GM12878 (cell line): ENCODE results near the gene TMEM151A. TPM values are rescaled to one million over a fixed set of nuclear protein-coding genes. Genes with fewer than 3 reads are reported as not detected.

Experiments used
- ATAC-seq: fragments of 200-7000 bp; cut with Tn5 transposase; 3 replicates; pipeline ENCODE4 v1.9.1; 2020; ENCODE audit warnings: mild to moderate bottlenecking, moderate library complexity
- BruUV-seq: library from RNA; stranded (reverse); fragments of 400-500 nt; replicated peaks from 2 replicates; lab custom pipeline; 2021; lab: Mats Ljungman, UMichigan
- CTCF ChIA-PET: fragments of 300-600 bp; sonication (Branson Sonifier 250); formaldehyde crosslinking; extraction: SDS; loops from one replicate; lab custom pipeline; 2021; ENCODE audit warnings: inconsistent platforms; lab: Yijun Ruan, JAX
- POLR2A ChIA-PET: fragments of 350-600 bp; formaldehyde crosslinking; extraction: SDS; loops from one replicate; lab custom pipeline; 2021; ENCODE audit warnings: inconsistent platforms; lab: Charles Lee
- RAD21 ChIA-PET: fragments of 300-600 bp; sonication (Branson Sonifier 250); formaldehyde crosslinking; loops from one replicate; lab custom pipeline; 2023; ENCODE audit warnings: antibody characterized with exemption; ENCODE audit not compliant: unreplicated experiment; lab: Charles Lee
- SMC1A ChIA-PET: fragments of 300-600 bp; sonication (Branson Sonifier 250); formaldehyde crosslinking; loops from one replicate; lab custom pipeline; 2023; ENCODE audit not compliant: unreplicated experiment, uncharacterized antibody; lab: Charles Lee
- DNase-seq: peaks from one replicate; pipeline ENCODE4 v3.0.0-alpha.2; 2011; ENCODE audit warnings: low read depth, low spot score
- FAIRE-seq: peaks from 3 replicates; lab custom pipeline; 2011; peaks lifted over from hg19 to GRCh38; lab: Jason Lieb, UNC
- H2AFZ ChIP-seq: 2 replicates; pipeline ENCODE4 v1.6.0; 2011; ENCODE audit warnings: low read depth, low read length, control low read depth; ENCODE audit not compliant: control insufficient read depth
- H3K27ac ChIP-seq: 2 replicates; pipeline ENCODE4 v1.5.1; 2011; ENCODE audit warnings: control low read depth; ENCODE audit not compliant: control insufficient read depth, insufficient read depth
- H3K27me3 ChIP-seq, 2 experiments: replicated peaks in 1 of 2; 2 replicates each; pipeline versions ENCODE4 v1.6.0 to v1.6.1; 2011; ENCODE audit warnings: low read length in 1 of 2; ENCODE audit not compliant: control insufficient read depth in 2 of 2, insufficient read depth in 2 of 2
- H3K36me3 ChIP-seq, 2 experiments: 2 replicates each; pipeline ENCODE4 v1.5.1; 2011; ENCODE audit warnings: low read length in 1 of 2; ENCODE audit not compliant: control insufficient read depth in 2 of 2, insufficient read depth in 2 of 2
- H3K4me1 ChIP-seq: 2 replicates; pipeline ENCODE4 v1.6.1; 2011; ENCODE audit warnings: mild to moderate bottlenecking, low read length, moderate library complexity, mixed read lengths; ENCODE audit not compliant: control insufficient read depth, insufficient read depth
- H3K4me2 ChIP-seq: 2 replicates; pipeline ENCODE4 v1.6.0; 2011; ENCODE audit warnings: control low read depth; ENCODE audit not compliant: control insufficient read depth, insufficient read depth
- H3K4me3 ChIP-seq: fragments of 200-600 bp; sonication (generic); 2 replicates; pipeline ENCODE4 v1.5.1; 2016
- H3K79me2 ChIP-seq: 2 replicates; pipeline ENCODE4 v1.6.0; 2011; ENCODE audit warnings: low read length; ENCODE audit not compliant: control insufficient read depth, insufficient read depth
- H3K9ac ChIP-seq: 2 replicates; pipeline ENCODE4 v1.8.0; 2011; ENCODE audit warnings: low read length, control low read depth, mixed read lengths; ENCODE audit not compliant: control insufficient read depth, insufficient read depth
- H3K9me3 ChIP-seq: replicated peaks from 3 replicates; pipeline ENCODE4 v1.5.1; 2011; ENCODE audit warnings: mild to moderate bottlenecking, low read length; ENCODE audit not compliant: control insufficient read depth, insufficient read depth
- H4K20me1 ChIP-seq: 2 replicates; pipeline ENCODE4 v1.6.0; 2011; ENCODE audit not compliant: control insufficient read depth, insufficient read depth
- CBX3 ChIP-seq: fragments of 200-600 bp; sonication (generic); IDR thresholded peaks from 2 replicates; pipeline ENCODE4 v1.6.1; 2016; ENCODE audit warnings: low read depth, borderline replicate concordance
- CREB1 ChIP-seq: IDR thresholded peaks from 2 replicates; pipeline ENCODE4 v1.6.1; 2012; ENCODE audit warnings: low read depth, mild to moderate bottlenecking, inconsistent platforms
- NR2C1 ChIP-seq: fragments of 450-650 bp; IDR thresholded peaks from 2 replicates; pipeline ENCODE4 v1.6.1; 2017; ENCODE audit warnings: antibody characterized with exemption, mild to moderate bottlenecking, moderate library complexity
- REST ChIP-seq: IDR thresholded peaks from 2 replicates; pipeline ENCODE4 v1.6.1; 2012; ENCODE audit warnings: mild to moderate bottlenecking, low read depth, low read length
- SIN3A ChIP-seq: IDR thresholded peaks from 2 replicates; pipeline ENCODE4 v1.6.1; 2012; ENCODE audit warnings: low read depth, low read length, improper control_type of control experiment
- ZZZ3 ChIP-seq: IDR thresholded peaks from 2 replicates; pipeline ENCODE4 v1.6.1; 2011; ENCODE audit warnings: low read depth; ENCODE audit not compliant: control insufficient read depth, insufficient read length
- WGBS: methylation state at CpG from one replicate; pipeline ENCODE4 v1.1.6; 2016; ENCODE audit warnings: low lambda C conversion rate; ENCODE audit not compliant: insufficient replicate concordance, insufficient coverage; ENCODE audit errors: missing lambda C conversion rate; 5-methylcytosine and 5-hydroxymethylcytosine counted together
- in situ Hi-C: fragments of 300-500 bp; cut with MboI; formaldehyde crosslinking; loops from 9 replicates; pipeline ENCODE4 v1.14.3; 2018; ENCODE audit warnings: mixed read lengths
- intact Hi-C: fragments of 100-400 bp; cut with micrococcal nuclease; formaldehyde crosslinking; loops from one replicate; pipeline ENCODE4 v1.14.2; 2022; ENCODE audit not compliant: unreplicated experiment
- polyA plus RNA-seq, 11 experiments: library from polyadenylated mRNA; depleted of rRNA in 4 of 11; unstranded in 6 of 11; stranded (reverse) in 5 of 11; fragments of >200 nt; fragmentation: Nextera tagmentation in 4 of 11; fragmentation: Illumina TruSeq in 1 of 11; extraction: Ambion mirVana in 4 of 11; extraction: Trizol in 1 of 11; gene quantifications; 1 replicate in 1 of 11; 2 replicates in 10 of 11; pipeline versions ENCODE4 v1.2.1 to v1.2.3, GENCODE V29; 2011 to 2016; ENCODE audit warnings: inconsistent platforms in 2 of 11, missing spikeins in 2 of 11, low read depth in 1 of 11
- total RNA-seq, 4 experiments: library from RNA; depleted of rRNA in 3 of 4; stranded (reverse); fragments of >200 nt in 3 of 4; fragmentation: Illumina TruSeq in 1 of 4; extraction: Trizol in 1 of 4; gene quantifications; 2 replicates each; pipeline versions ENCODE4 v1.2.1 to v1.2.3, GENCODE V29; 2013 to 2021
- TF ChIP-seq, protein P1 (sequence below): fragments of 450-650 bp; IDR thresholded peaks from 2 replicates; pipeline ENCODE4 v1.6.1; 2018; ENCODE audit warnings: borderline replicate concordance, mild to moderate bottlenecking; ENCODE audit not compliant: partially characterized antibody

The TMEM151A gene
- total and polyA plus RNA-seq, 10 of the 15 experiments (the other 5 are each of a cell fraction or from before 2014, with no cell fraction given) = not detected

DNA sequence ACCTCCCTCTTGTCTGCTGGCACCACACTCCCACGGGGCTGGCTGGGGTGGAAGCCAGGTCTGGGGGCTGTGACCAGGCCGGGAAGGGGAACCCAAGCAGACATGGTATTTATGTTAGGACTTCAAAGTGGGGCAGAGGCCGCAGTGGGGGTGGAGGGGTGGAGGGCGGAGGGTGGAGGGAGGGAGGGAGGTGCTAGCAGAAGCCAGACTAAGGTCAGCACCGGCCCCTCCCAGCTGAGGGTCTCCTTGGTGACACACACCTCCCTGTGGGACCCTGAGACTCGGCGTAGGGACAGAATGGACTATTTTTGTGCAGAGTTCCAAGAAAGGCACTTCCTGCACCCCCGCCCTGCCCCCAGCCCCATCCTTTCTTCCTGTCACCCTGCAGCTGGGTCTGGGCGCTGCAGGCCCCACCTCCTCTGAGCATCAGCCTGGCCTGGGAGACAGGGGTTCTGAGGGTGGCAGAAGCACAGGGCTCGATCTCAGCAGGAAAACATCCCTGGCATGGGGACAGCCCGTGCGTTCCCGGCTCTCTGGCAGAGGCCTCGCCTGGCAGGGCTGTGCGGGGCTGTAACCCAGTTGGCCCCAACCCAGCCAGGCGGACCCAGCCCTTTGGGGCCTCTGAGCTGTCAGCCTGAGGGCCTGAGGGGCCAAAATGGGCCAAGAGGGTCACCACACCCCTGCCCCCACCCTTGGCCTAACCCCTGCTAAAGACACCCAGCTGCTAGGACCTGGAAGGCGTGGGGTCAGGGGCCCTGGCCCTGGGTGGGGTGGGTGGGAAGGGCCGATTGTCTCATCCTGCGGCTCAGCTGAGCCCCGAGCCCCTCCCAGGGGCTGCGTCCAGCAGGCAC, 34.8 kb downstream of the TMEM151A start:
- SMC1A ChIA-PET = interaction anchor here (3.4 kb wide), 1 partner anchor 14 kb away, joined by 12 read pairs; no protein-coding TSS in a partner anchor

More for the DNA sequence above, 34.8 kb downstream of the TMEM151A start:
- CTCF ChIA-PET = interaction anchor here (1.5 to 3.8 kb wide), 2 partner anchors 9 to 14 kb away, joined by 6 to 34 read pairs; partner anchors contain the start of gene CD248
- no peaks in the 10 kb centered on the region for H4K20me1 ChIP-seq
- no peaks in the 10 kb centered on the region for H3K79me2 ChIP-seq
- POLR2A ChIA-PET = interaction anchor here (0.7 kb wide), 1 partner anchor 15 kb away, joined by 3 read pairs; no protein-coding TSS in a partner anchor
- H3K27ac ChIP-seq = no peak overlapping the region
- ATAC-seq (no peak), DNase-seq (no peak), FAIRE-seq (no peak)
- no peak overlapping the region for H3K4me2 ChIP-seq
- H3K27me3 ChIP-seq = no peaks in the 10 kb centered on the region; a peak in 1 of 4 replicates
- no peaks in the 10 kb centered on the region; the same call in 2 of the 3 replicates for H3K9me3 ChIP-seq
- no peak overlapping the region for H3K9ac ChIP-seq
- intact Hi-C loops = no loop called here
- 27% methylated on average over 20 of the region's 21 CpGs for WGBS
- TF ChIP-seq CBX3 (no peak), REST (no peak), SIN3A (no peak), NR2C1 (no peak), ZZZ3 (no peak), CREB1 (no peak)
- TF ChIP-seq, protein P1, sequence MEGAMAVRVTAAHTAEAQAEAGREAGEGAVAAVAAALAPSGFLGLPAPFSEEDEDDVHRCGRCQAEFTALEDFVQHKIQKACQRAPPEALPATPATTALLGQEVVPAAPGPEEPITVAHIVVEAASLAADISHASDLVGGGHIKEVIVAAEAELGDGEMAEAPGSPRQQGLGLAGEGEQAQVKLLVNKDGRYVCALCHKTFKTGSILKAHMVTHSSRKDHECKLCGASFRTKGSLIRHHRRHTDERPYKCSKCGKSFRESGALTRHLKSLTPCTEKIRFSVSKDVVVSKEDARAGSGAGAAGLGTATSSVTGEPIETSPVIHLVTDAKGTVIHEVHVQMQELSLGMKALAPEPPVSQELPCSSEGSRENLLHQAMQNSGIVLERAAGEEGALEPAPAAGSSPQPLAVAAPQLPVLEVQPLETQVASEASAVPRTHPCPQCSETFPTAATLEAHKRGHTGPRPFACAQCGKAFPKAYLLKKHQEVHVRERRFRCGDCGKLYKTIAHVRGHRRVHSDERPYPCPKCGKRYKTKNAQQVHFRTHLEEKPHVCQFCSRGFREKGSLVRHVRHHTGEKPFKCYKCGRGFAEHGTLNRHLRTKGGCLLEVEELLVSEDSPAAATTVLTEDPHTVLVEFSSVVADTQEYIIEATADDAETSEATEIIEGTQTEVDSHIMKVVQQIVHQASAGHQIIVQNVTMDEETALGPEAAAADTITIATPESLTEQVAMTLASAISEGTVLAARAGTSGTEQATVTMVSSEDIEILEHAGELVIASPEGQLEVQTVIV = no peak
- no peak overlapping the region for H3K4me3 ChIP-seq
- no TSS peak for BruUV-seq
- peaks cover 10% of the 10 kb centered on the region; the same call in 1 of the 2 replicates for H3K4me1 ChIP-seq
- in situ Hi-C loops = no loop called here
- RAD21 ChIA-PET = interaction anchor here (1.0 kb wide), 2 partner anchors 13 to 15 kb away, joined by 3 to 4 read pairs; no protein-coding TSS in a partner anchor
- H3K36me3 ChIP-seq = no peaks in the 10 kb centered on the region
- no peak overlapping the region for H2AFZ ChIP-seq
